K562 (cell line): ENCODE measurements around the gene LONRF2. TPM values are rescaled to one million over a fixed set of nuclear protein-coding genes. Genes with fewer than 3 reads are reported as not detected.
A peak's percentile ranks its signal among the peaks of the same experiment; 100 is the strongest.

Source experiments
- ATF3 ChIP-seq, 2 experiments: fragments of 450-650 bp in 1 of 2; sonication (generic) in 1 of 2; formaldehyde crosslinking in 1 of 2; IDR thresholded peaks in 1 of 2; conservative IDR thresholded peaks in 1 of 2; 2 replicates each; pipeline versions ENCODE4 v1.6.1 to v1.8.1; 2016 to 2023; ENCODE audit warnings: mild to moderate bottlenecking in 2 of 2, moderate library complexity in 2 of 2, inconsistent platforms in 1 of 2, missing genetic modification reagents in 1 of 2
- CBFA2T3 ChIP-seq: fragments of 450-650 bp; IDR thresholded peaks from 2 replicates; pipeline ENCODE4 v1.6.1; 2017
- CREBBP ChIP-seq: IDR thresholded peaks from one replicate; pipeline ENCODE4 v1.6.1; 2012; ENCODE audit warnings: low read depth, mild to moderate bottlenecking, control low read depth, inconsistent platforms, low read length
- CUX1 ChIP-seq: fragments of 200-800 bp; sonication (Bioruptor generic); IDR thresholded peaks from 2 replicates; pipeline ENCODE4 v1.6.1; 2016; ENCODE audit warnings: missing genetic modification characterization, missing compliant biosample characterization
- MEIS2 ChIP-seq: fragments of 450-650 bp; IDR thresholded peaks from 2 replicates; pipeline ENCODE4 v1.6.1; 2014; ENCODE audit warnings: mild to moderate bottlenecking; ENCODE audit not compliant: partially characterized antibody
- TEAD4 ChIP-seq, 2 experiments: sonication (generic) in 1 of 2; formaldehyde crosslinking in 1 of 2; IDR thresholded peaks; 2 replicates each; pipeline versions ENCODE4 v1.6.1 to v1.8.0; 2012 to 2022; ENCODE audit warnings: borderline replicate concordance in 1 of 2, inconsistent platforms in 1 of 2, low read length in 1 of 2, mild to moderate bottlenecking in 1 of 2, missing genetic modification reagents in 1 of 2
- polyA plus RNA-seq, 8 experiments: library from polyadenylated mRNA; depleted of rRNA in 4 of 8; stranded (reverse) in 5 of 8; unstranded in 3 of 8; fragments of >200 nt; fragmentation: Nextera tagmentation in 2 of 8; fragmentation: Illumina TruSeq in 1 of 8; extraction: Ambion mirVana in 2 of 8; extraction: Trizol in 1 of 8; gene quantifications; 2 replicates each; pipeline versions ENCODE4 v1.2.1 to v1.2.3, GENCODE V29; 2011 to 2014; ENCODE audit warnings: inconsistent platforms in 1 of 8, missing spikeins in 1 of 8
- total RNA-seq, 7 experiments: library from RNA; depleted of rRNA in 6 of 7; stranded (reverse); fragments of >200 nt in 6 of 7; fragmentation: Illumina TruSeq in 2 of 7; extraction: Trizol in 2 of 7; gene quantifications; 2 replicates each; pipeline versions ENCODE4 v1.2.1 to v1.2.3, GENCODE V29; 2011 to 2021; ENCODE audit warnings: low replicate concordance in 1 of 7
- TF ChIP-seq, protein P1 (sequence below), 3 experiments: fragments of 200-800 bp in 1 of 3; sonication (Bioruptor generic) in 1 of 3; sonication (generic) in 1 of 3; formaldehyde crosslinking in 1 of 3; IDR thresholded peaks; 2 replicates each; pipeline versions ENCODE4 v1.6.1 to v1.8.0; 2016 to 2022; ENCODE audit warnings: mild to moderate bottlenecking in 2 of 3, missing compliant biosample characterization in 2 of 3, missing genetic modification characterization in 2 of 3, missing genetic modification reagents in 1 of 3

The LONRF2 gene
- total and polyA plus RNA-seq, 9 of the 15 experiments (the other 6 are each of a cell fraction or from before 2014, with no cell fraction given): 0.35 to 5.0 (median 2.7) TPM

DNA sequence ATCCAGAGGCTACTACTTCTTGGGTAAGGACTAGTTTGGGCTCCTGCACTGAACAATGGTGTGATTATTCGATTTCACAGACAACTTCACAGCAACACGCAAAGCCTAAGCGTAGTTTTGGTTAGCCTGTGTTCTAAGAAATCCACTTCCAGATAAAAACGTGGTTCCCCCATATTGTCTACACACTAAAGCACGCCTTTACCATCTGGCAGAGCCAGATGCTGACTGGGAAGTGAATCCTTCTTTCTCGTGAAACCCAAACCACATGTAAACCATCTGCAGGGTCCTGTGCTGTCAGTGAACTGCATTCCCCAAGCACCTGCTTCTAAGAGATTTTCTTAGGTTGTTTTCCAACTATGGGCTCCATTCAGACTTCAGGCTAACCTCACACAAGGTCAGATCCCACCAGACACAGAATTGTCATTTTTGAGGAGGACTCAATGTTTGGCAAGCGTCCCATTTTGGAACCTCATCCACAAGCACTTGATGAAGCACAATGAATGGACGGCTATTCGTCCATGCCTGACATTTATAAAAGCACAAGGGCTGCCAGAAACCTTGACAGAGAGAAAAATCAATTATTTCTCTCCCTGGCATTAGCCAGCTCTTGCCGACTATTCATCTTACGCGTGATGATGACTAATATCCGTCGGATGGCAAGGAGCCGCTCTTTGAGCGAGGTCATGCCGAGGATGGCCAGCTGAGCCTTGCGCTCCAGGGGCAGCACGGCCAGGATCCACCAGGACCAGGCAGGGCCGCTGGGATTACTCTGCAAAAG, 38.4 kb downstream of the LONRF2 start (continued):
- TF ChIP-seq TEAD4 (IDR thresholded peaks at IDR 0.05; ENCODE audit: low read length) (peak; percentile 61; the same call in 1 of the 2 replicates), TEAD4 (CRISPR knock-in tag; IDR thresholded peaks at IDR 0.05; ENCODE audit: borderline replicate concordance) (no peak), MEIS2 (no peak), CBFA2T3 (peak; percentile 76), ATF3 (IDR thresholded peaks at IDR 0.05) (peak; percentile 32; the same call in 1 of the 2 replicates), ATF3 (CRISPR knock-in tag; conservative IDR thresholded peaks at IDR 0.05) (no peak), CUX1 (CRISPR knock-in tag) (no peak), CREBBP (no peak)
- TF ChIP-seq, protein P1, sequence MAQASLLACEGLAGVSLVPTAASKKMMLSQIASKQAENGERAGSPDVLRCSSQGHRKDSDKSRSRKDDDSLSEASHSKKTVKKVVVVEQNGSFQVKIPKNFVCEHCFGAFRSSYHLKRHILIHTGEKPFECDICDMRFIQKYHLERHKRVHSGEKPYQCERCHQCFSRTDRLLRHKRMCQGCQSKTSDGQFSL (CRISPR knock-in tag; IDR thresholded peaks at IDR 0.05): no peak
- TF ChIP-seq, protein P1 (tag; IDR thresholded peaks at IDR 0.05): no peak
